PC-9 (cell line): ENCODE data around the gene IGSF8.

Experiments used
- CTCF ChIP-seq: fragments of 200-600 bp; sonication (generic); conservative IDR thresholded peaks from 2 replicates; pipeline ENCODE4 v1.6.1; 2017; ENCODE audit warnings: mixed run types, antibody characterized with exemption, mild to moderate bottlenecking, moderate library complexity
- EZH2 ChIP-seq: fragments of 200-600 bp; sonication (generic); IDR thresholded peaks from 2 replicates; pipeline ENCODE4 v1.8.0; 2017; ENCODE audit warnings: antibody characterized with exemption, low read depth

- TF ChIP-seq CTCF = no peak
- TF ChIP-seq EZH2 = no peak
Observed at GRCh38 chr1:160115545-160116282, 17.3 kb upstream of the IGSF8 start, which contains the start of gene ATP1A2.
